Measurements from ENCODE around the gene ATP11C.

- no peak for TF ChIP-seq REST (IDR thresholded peaks at IDR 0.05; ENCODE audit: insufficient read depth in 1 of 2, low read depth in 2 of 2, low read length in 2 of 2)
- no peak for TF ChIP-seq TAF1 (IDR thresholded peaks at IDR 0.05; ENCODE audit: borderline replicate concordance, insufficient read depth, low read length)
- no peak for TF ChIP-seq POLR2AphosphoS5 (IDR thresholded peaks at IDR 0.05; ENCODE audit: low read depth, low read length)
- no peak for TF ChIP-seq FOXP2 (optimal IDR thresholded peaks at IDR 0.05; ENCODE audit: borderline replicate concordance, extremely low read depth, extremely low read length, insufficient read depth)
These were observed 162.5 kb downstream of the ATP11C start for GRCh38 chrX:139770366-139770765.
